T-helper 22 cell (primary cell): ENCODE data around the gene GRAPL.
"Not testable (repeated sequence)": the region's sequence is repeated elsewhere in the genome, so short reads cannot be mapped to it uniquely, and the experiment has no call there.

Experiments
- DNase-seq: peaks from one replicate; pipeline ENCODE4 v3.0.0-alpha.2; 2020; ENCODE audit warnings: low read depth

GRAPL gene

GRCh38 chr17:19136605-19137004, 9.2 kb downstream of the GRAPL start:
- not testable (repeated sequence) for DNase-seq

- not testable (repeated sequence) for DNase-seq
These were observed 10.6 kb downstream of the GRAPL start for GRCh38 chr17:19137959-19138358.

GRCh38 chr17:19141366-19142155, 14.2 kb downstream of the GRAPL start:
- not testable (repeated sequence) for DNase-seq

- DNase-seq: not testable (repeated sequence)
These were observed 15.0 kb downstream of the GRAPL start for GRCh38 chr17:19142419-19142818.

- DNase-seq: not testable (repeated sequence)
These were observed 15.8 kb downstream of the GRAPL start for GRCh38 chr17:19143097-19143777.

GRCh38 chr17:19144373-19144772, 17.0 kb downstream of the GRAPL start:
- not testable (repeated sequence) for DNase-seq

- not testable (repeated sequence) for DNase-seq
These were observed 18.1 kb downstream of the GRAPL start for GRCh38 chr17:19145471-19145870.

- not testable (repeated sequence) for DNase-seq
These were observed 23.6 kb downstream of the GRAPL start for GRCh38 chr17:19150678-19151615.

GRCh38 chr17:19157628-19158027, 30.2 kb downstream of the GRAPL start:
- DNase-seq: not testable (repeated sequence)

GRCh38 chr17:19158478-19158877, 31.1 kb downstream of the GRAPL start:
- not testable (repeated sequence) for DNase-seq

GRCh38 chr17:19158938-19159337, 31.5 kb downstream of the GRAPL start:
- DNase-seq: not testable (repeated sequence)

GRCh38 chr17:19161308-19162107, 34.1 kb downstream of the GRAPL start:
- not testable (repeated sequence) for DNase-seq

GRCh38 chr17:19162384-19163216, 35.2 kb downstream of the GRAPL start:
- DNase-seq: not testable (repeated sequence)

GRCh38 chr17:19174422-19174821, 47.0 kb downstream of the GRAPL start:
- DNase-seq: not testable (repeated sequence)

- DNase-seq: not testable (repeated sequence)
These were observed 48.0 kb downstream of the GRAPL start for GRCh38 chr17:19175410-19175809.

- not testable (repeated sequence) for DNase-seq
These were observed 53.9 kb downstream of the GRAPL start for GRCh38 chr17:19181040-19181875.

- not testable (repeated sequence) for DNase-seq
These were observed 60.8 kb downstream of the GRAPL start for GRCh38 chr17:19187883-19188869.
